ENCODE data around the gene DIP2C.

Gene DIP2C

DNA sequence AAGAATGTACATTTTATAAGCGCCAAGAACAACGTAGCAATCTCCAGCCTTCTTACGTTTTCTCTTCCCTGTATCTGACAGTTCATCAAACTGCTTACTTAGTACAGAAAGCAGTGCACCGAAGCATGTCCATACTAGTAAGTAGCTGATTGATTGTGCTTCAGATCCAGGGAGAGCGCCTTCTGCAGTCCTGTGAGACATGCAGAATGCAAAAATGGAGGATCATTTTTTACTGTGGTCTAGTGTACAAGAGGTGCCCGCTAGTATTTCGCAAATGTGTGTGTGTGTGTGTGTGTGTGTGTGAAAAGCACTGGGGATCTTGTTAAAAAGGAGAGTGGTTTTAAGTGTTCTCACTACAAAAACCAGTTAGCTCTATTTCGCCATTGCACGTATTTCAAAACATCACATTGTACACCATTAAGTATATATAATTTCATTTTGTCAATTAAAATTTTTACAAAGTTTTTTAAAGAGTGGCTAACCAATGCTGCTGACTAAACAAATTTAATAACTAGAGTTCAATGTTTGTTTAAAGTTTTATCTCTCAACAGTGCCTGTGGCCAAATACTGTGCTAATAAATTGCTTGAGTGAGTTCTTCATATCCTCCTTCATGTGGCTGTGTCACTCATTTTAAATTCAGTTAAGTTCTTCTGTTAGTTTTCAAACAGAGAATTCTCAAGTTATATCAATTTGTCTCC is 454.6 kb downstream of the DIP2C start:
- Histone ChIP-seq H3K4me3 (replicated peaks; ENCODE audit: low read depth, low read length) (no peak overlapping the region), H3K27me3 (replicated peaks; ENCODE audit: control insufficient read depth, insufficient read depth, low read length) (no peaks in the 10 kb centered on the region), H3K36me3 (ENCODE audit: control insufficient read depth, insufficient read depth, low read length) (no peaks in the 10 kb centered on the region; the same call in 1 of the 2 replicates)
- DNase-seq (ENCODE audit: extremely low read depth, insufficient read length): no peak
- TF ChIP-seq, protein P1, sequence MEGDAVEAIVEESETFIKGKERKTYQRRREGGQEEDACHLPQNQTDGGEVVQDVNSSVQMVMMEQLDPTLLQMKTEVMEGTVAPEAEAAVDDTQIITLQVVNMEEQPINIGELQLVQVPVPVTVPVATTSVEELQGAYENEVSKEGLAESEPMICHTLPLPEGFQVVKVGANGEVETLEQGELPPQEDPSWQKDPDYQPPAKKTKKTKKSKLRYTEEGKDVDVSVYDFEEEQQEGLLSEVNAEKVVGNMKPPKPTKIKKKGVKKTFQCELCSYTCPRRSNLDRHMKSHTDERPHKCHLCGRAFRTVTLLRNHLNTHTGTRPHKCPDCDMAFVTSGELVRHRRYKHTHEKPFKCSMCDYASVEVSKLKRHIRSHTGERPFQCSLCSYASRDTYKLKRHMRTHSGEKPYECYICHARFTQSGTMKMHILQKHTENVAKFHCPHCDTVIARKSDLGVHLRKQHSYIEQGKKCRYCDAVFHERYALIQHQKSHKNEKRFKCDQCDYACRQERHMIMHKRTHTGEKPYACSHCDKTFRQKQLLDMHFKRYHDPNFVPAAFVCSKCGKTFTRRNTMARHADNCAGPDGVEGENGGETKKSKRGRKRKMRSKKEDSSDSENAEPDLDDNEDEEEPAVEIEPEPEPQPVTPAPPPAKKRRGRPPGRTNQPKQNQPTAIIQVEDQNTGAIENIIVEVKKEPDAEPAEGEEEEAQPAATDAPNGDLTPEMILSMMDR (IDR thresholded peaks at IDR 0.05; ENCODE audit: insufficient read depth, low read length, poor library complexity, severe bottlenecking): no peak

DNA sequence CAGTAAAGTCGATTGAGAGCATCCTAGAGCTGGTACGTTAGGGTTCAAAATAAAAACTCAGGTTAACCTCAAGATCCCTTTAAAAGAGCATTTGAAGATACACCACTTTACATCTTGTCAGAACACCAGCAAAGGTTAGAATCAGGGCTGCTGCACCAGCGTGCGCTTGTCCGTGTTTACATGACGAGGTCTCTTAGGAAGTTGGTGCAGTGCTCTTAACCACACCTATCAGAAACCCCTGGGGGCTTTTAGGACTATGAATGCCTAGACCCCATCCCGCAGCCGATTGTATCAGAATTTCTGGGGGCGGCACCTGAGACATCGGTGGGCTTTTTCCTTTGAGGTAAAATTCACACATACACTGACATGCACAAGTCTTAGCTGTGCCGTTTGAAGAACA is 456.6 kb downstream of the DIP2C start:
- no peaks in the 10 kb centered on the region for H3K27me3 ChIP-seq (replicated peaks; ENCODE audit: control insufficient read depth, insufficient read depth, low read length)
- TF ChIP-seq, protein P1 (IDR thresholded peaks at IDR 0.05; ENCODE audit: insufficient read depth, low read length, poor library complexity, severe bottlenecking): no peak
- no peak overlapping the region for H3K4me3 ChIP-seq (replicated peaks; ENCODE audit: low read depth, low read length)
- no peaks in the 10 kb centered on the region; the same call in 1 of the 2 replicates for H3K36me3 ChIP-seq (ENCODE audit: control insufficient read depth, insufficient read depth, low read length)
- DNase-seq (ENCODE audit: extremely low read depth, insufficient read length): no peak

DNA sequence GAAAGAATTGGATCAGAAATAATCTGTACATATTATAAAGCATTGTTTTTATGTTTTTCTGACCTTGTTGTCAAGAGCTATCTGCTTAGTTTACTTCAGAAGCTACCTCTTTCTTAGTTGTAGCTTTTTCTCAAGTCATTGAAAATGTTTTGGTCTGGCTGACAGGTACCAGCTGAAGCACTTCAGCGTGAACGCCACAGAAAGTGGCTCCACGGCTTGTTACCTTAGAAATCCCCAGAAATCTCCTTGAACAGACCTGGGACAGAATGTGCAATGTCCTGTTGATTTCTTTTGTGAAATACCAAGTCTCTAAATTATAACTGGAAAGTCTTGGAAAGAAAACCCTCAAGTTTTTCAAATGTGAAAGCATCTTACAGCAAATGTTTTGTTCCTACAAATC is 457.4 kb downstream of the DIP2C start:
- TF ChIP-seq, protein P1 (IDR thresholded peaks at IDR 0.05; ENCODE audit: insufficient read depth, low read length, poor library complexity, severe bottlenecking): no peak
- H3K4me3 ChIP-seq (replicated peaks; ENCODE audit: low read depth, low read length): no peak overlapping the region
- no peaks in the 10 kb centered on the region for H3K27me3 ChIP-seq (replicated peaks; ENCODE audit: control insufficient read depth, insufficient read depth, low read length)
- DNase-seq (ENCODE audit: extremely low read depth, insufficient read length): no peak
- no peaks in the 10 kb centered on the region for H3K36me3 ChIP-seq (ENCODE audit: control insufficient read depth, insufficient read depth, low read length)

DNA sequence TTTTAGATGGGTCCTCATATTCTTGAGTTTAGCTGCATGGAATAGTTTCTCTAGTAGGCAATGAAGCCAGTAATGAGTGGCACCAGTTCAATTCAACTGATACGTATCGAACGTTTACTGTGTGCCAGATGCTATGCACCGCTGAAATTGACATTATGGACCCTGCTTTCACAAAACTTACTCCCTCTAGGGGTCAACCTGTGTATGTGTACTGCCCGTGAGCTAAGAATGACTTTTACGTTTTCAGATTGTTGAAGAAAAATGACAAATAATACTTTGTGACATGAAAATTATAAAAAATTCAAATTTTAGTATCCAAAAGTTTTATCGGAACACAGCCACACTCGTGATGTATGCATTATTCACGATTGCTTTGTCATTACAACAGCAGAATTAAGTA is 458.7 kb downstream of the DIP2C start:
- Histone ChIP-seq H3K36me3 (ENCODE audit: control insufficient read depth, insufficient read depth, low read length) (no peaks in the 10 kb centered on the region), H3K4me3 (replicated peaks; ENCODE audit: low read depth, low read length) (no peak overlapping the region), H3K27me3 (replicated peaks; ENCODE audit: control insufficient read depth, insufficient read depth, low read length) (no peaks in the 10 kb centered on the region)
- no peak for DNase-seq (ENCODE audit: extremely low read depth, insufficient read length)
- TF ChIP-seq, protein P1 (IDR thresholded peaks at IDR 0.05; ENCODE audit: insufficient read depth, low read length, poor library complexity, severe bottlenecking): no peak

DNA sequence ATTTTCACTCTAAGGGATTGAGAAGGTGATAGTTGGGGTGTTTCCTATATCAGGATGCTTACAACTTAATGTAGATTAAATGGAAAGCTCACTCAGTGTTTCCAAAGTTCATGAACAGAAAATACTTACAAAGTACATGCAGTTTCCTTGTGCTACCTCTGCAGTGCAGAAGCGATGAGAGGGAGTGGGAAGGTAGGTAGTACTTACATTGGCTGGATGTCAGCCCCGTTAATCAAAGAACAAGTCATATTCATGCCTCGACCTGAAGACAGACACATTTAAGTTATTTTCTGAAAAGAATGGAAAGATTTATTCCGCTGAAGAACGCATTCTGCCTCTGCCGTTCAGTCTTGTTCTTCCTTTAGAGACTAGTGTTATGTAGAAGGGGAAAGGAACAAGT is 461.1 kb downstream of the DIP2C start:
- DNase-seq (ENCODE audit: extremely low read depth, insufficient read length): no peak
- no peak overlapping the region for H3K4me3 ChIP-seq (replicated peaks; ENCODE audit: low read depth, low read length)
- H3K27me3 ChIP-seq (replicated peaks; ENCODE audit: control insufficient read depth, insufficient read depth, low read length): no peaks in the 10 kb centered on the region
- no peaks in the 10 kb centered on the region for H3K36me3 ChIP-seq (ENCODE audit: control insufficient read depth, insufficient read depth, low read length)
- TF ChIP-seq, protein P1 (IDR thresholded peaks at IDR 0.05; ENCODE audit: insufficient read depth, low read length, poor library complexity, severe bottlenecking): no peak

DNA sequence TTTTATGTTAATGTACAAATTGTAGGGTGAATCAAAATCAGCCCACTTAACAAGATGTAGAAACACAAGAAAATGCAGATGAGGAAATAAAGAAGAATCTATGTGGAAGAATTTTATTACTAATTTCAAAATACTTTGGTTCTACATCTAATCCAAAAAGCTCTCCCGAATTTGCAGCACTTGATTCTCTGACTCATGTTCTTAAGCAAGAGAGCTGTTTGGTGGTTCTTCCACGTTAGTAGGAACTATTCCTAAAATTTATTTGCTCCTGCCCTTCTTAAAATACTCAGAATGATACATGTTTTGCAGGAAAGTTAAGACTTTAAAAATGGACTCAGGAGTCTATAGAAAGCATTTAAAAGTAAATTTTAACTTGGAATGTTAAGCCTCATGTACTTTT is 462.5 kb downstream of the DIP2C start:
- Histone ChIP-seq H3K4me3 (replicated peaks; ENCODE audit: low read depth, low read length) (no peak overlapping the region), H3K27me3 (replicated peaks; ENCODE audit: control insufficient read depth, insufficient read depth, low read length) (no peaks in the 10 kb centered on the region), H3K36me3 (ENCODE audit: control insufficient read depth, insufficient read depth, low read length) (no peaks in the 10 kb centered on the region)
- DNase-seq (ENCODE audit: extremely low read depth, insufficient read length): no peak
- TF ChIP-seq, protein P1 (IDR thresholded peaks at IDR 0.05; ENCODE audit: insufficient read depth, low read length, poor library complexity, severe bottlenecking): no peak
